GM21367 (cell line): ENCODE measurements around the gene HOXA3.

Experiments used
- ATAC-seq: cut with Tn5 transposase; IDR thresholded peaks from one replicate; pipeline ENCODE4 v1.9.1; 2021; ENCODE audit not compliant: unreplicated experiment

HOXA3 gene

DNA sequence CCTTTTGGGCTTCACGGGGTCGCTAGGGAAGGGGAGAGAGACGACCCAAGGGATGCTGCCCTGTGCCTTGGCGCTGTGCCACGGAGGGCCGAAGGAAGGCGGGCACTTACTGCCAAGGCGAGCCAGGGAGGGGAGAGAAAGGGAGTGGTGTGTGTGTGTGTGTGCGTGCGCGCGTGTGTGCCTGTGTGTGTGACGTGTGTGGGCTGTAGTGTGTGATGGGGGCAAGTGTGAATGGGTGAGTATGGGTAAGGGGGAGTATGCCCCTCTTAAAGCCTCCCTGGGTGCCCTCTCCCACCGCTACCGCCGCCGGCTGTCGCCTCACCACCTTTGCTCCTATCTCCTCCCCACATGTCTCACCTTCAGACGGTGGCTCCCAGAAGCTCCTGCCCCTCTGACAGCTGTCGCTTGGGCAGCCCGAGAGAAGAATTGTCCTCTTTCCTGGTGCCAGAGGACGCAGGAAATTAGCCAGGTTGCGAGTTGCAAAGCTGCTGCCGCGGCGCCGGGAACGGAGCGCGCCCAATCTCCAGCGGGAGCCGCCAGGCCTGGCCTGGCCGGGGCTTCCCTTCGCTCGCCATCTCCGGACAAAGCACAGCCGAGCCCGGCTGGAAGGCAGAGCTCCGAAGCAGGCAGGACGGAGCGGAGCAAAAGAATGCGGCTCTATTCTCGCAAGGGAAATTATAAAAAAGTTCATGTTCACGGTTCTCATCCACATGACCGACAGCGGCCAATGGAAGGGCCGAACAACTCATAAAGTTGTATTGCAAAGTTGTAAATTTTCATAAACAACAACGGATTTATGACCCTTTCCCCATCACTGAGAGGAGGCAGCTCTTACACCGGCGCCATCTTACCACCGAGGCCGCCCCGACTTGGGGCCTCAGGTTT lies at the start of gene HOXA3:
Gene HOXA3, minus strand, starts transcription at position 653 of the 885 bp plus-strand sequence. CDS start 41,943 bp downstream, outside the sequence.
- no peak for ATAC-seq

DNA sequence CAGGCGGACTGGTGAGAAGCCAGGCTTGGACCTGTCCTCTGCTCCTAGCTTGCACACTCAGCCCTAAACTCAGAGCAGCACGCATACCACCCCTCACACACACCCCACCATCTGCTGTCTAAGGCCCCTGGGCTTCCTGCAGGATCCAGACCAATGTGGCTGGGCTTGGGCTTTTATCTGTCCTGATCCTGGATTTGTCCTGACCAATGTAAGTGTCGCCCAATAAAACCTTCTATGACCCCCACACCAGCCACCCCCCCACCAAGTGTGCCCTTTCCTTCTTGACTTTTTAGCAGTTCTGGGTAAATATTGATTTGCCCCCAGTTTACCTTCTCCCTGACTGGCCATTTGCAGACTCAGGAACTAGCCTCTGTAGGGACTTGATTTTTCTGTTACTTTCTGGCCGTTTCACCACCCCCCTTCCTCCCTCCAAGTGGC lies 49.2 kb upstream of the HOXA3 start:
- ATAC-seq = no peak

DNA sequence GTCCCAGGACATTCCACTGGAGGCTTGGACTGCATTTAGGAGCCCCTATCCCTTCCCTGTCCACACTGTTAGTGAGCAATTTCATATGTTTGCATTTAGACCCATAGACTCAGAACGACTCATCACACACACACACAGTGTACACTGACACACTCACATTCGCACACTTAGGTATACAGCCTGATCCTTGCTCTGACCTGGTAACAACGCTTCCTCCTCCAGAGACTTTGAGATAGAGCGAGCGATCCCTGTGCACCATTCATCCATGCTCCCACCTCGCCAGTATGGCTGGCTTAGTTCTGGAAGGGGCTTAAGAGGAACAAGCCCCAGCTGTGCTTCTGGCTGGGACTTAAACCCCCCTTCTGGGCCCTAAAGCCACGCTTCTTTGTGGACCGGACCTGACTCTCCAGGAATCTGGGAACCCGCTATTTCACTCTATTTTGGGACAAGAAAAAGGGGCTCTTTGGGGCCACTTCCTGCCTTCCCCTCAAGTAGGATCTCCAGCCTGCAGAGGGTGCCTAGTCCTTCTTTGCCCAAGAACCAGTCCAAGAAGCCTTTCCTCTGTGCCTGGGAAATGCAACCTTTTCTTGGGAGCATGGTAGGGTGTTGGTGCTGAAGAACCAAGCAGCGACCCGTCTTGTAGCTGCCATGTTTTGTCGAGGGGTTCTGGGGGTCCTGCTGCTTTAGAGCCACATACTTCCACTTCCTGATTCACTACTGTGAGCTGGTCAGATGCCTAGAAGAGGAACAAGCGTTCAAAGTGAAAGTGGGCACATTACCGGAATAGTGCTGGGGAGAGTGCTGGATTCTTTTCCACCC lies 48.6 kb upstream of the HOXA3 start:
- no peak for ATAC-seq

DNA sequence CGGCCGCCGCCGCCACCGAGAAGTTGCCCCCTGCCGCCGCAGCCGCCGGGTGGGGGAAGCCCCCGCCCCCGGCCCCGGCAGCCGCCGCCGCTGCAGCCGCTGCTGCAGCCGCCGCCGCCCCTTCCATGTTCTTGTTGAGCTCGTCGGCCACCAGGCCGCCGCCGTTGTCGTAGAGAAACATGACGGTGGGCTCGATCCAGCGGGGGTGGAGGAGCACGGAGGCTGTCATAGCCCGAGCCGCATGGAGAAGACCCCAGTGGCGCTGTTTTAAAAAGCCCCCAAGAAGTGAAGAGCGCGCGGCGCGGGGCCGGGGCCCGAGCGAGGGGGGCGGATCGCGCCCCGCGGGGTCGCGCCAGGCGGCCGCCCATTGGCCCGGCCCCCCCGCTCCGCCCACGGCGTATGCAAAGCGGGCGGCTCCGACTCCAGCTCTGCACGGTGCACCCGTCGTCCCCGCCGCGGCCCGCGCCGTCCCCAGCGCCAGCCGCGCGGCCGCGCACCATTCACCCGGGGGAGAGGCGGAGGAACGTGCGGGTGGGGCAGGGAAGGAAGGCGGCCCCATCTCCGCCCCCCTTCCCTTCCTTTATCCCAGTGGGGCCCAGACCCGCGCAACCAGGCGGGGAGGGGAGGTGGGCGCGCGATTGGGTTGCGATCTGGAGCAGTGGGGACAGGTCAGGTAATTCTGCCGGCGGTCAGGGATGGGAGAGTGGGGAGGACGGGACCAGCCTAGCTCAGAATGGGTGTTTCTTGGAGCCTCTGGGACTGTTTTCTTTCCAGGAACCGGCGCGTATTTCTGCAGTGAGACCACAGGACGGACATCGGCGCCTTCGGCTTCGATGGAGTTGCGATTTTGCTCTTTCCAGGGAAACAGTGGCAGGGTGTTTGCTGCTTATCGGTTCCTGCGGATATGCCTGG lies 47.7 kb upstream of the HOXA3 start, which contains the start of gene HOXA13:
Gene HOXA13, minus strand, starts transcription at position 243 of the 912 bp plus-strand sequence. Its CDS starts 14 bp downstream, at position 229.
- ATAC-seq = no peak

DNA sequence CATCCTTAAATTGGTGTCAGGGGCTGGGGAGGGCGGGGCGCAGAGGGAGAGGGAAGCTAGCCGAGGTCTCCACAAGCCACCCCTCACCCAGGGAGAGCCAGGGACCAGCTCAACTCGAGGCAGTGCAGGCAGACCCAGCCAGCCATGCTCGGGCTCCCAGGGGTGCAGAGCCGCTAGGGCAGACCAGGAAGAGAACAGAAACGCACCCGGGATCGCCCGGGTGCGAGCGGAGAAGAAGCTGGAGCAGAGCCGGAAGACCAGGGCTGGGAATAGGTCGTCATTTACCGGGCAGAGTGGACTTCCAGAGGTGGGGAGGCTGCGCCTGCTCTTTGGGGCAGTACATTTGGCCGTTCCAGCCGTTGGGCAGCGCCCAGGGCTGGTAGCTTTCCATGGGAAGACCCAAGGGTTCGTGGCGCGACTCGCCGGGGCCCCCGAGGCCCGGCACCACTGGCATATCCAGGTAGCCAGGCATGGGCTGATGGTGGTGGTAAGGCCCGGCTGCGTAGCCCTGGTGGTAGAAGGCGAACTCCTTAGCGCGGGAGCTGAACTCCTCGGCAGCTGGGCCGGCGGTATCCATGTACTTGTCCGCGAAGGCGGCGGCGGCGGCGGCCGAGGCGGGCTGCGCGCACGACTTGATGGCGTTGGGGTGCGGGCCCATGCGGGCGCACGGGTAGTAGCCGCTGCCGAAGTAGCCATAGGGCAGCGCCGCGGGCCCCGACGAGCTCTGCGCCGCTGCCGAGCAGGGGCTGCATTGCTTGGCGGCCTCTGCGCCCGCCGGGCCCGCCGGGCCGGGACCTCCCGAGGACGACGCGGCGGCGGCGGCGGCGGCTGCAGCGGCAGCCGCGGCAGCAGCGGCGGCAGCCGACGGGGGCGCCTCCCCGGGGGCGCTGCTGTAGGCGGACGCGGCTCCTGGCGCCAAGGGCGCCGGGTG lies 46.8 kb upstream of the HOXA3 start:
- ATAC-seq = no peak

DNA sequence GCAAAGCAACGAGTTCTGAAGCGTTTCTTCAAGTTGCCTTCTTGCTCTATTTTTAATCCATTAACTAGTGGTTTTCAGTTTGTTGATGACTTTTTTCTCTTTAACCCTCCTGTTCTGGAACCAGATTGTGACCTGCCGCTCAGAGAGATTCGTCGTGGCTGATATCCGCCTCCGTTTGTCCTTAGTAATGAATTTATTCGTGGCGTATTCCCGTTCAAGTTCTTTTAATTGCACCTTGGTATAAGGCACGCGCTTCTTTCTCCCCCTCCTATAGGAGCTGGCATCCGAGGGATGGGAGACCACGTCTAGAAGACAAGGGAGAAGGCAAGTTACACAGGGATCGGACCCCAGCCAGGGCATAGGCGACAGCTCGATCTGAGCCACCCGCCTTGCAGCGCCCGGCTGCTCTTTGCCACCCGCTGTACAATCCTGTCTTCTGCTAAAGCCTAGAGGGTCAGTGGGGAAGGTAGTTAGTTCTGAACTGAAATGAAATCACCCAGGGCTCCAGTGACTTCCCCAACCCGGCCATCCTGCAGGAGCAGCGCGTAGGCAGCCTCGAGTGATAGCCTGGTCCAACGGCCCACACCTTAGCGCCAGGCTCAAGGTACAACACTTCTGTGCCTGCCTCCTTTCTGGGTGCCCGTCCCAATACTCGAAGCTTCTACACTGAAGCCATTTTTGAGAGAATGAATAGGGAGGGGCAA lies 45.9 kb upstream of the HOXA3 start:
- no peak for ATAC-seq

DNA sequence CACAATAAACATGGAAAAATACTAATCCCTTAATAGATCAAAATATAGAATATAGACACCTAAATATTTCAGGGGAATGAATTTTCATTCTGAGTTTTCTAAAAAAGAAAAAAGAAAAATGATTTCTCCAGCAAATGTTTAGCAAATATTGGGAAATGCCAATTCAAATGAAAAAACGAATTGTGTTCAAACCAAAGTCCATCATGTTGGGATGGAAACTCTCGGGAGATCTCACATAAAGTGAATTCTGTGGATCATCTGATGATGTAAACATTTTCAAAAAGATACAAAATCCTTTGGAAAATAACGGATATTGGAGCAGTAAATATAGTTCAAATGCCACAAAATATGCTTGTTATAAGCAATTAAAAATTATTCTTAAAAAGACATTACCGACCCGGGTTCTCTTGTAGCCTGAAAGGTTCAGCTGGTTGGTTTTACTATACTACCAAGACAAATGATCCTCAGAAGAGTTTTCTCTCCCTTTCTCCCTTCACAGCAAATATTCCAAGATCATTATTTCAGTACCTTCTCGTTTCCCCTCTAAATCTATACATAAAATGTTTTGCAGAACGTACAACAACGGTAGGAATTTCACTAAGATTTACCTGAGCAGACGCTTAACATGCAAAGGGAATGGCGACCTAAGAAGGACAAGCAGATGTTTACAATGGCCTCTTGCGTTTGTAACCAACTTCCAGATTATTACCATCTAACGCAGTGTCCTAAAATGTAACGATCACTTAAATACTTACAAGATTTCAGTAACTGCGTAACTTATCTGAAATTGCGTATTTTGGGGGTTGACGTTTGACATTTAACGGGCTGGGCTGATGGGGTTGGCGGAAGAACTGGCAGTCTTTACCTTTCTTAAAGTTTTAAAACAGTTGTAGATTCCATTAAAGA lies 45.0 kb upstream of the HOXA3 start:
- no peak for ATAC-seq

DNA sequence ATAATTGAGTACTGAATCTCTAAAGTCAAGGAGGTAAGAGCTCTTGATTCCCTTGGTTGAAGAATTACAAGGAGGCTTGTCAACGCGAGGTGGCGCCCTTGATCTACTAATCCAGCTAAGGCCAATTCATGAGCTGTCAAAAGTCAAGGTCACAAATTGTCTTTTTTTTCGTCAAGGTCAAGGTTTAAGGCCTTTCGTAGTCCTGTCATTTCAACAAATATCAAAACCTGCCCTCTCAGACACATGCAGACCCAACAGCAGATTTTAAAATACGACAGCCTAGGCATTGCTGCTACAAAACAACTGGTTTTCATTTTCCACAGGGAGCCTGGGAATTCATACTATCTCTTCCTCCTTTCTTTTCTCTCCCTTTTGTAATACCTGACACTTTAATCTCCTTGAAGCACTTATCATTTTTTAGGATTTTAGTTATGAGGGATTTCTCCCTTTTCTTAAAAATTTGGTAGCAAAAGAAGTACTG lies 43.9 kb upstream of the HOXA3 start:
- no peak for ATAC-seq

DNA sequence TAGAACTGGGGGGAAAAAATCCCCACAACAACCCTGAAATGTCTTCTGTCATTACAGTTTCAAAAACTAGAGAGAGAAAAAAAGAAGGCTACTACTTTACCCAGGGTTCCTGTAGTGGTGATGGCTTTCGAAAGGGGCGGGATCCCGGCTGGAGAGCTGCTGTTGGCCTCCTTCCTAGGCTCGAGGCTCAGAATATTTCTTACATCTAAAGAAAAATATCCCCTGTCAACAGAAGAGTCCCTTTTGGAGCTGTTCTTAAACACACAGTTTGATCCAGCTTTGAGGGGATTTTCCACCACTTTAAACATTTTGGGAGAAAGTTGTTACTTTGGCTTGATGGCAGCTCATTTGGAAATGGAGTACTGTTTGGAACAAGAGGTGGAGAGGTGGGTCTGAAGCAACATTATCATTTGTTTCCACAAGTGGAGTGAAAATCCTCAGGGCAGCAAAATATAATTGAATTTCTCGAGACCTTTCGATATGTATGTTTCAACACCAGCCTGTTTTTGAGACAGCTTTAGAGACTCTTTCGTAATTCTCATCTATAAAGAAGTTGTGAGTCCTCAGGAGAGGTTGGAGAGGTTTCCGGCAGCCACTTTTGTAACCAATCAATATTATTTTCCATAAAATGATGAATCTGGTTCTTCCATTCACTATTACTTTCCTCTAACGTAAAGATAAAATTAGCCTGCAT lies 42.5 kb upstream of the HOXA3 start:
- ATAC-seq = no peak

DNA sequence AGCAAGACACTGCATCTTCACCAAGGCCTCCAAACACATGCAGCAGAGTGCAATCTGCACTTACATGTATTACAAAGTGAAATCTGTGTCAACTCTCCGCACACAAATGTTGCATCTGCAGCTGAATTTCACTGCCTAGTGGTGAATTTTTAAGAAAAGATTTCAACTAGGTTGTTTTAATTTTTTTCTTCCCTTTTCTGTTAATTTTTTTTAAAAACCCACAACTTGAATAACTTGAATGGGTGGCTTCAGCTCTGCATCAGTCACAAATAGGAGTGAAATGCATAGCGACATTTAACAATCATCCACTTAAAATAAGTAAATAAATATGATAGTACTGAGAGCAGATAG lies 41.6 kb upstream of the HOXA3 start:
- no peak for ATAC-seq

DNA sequence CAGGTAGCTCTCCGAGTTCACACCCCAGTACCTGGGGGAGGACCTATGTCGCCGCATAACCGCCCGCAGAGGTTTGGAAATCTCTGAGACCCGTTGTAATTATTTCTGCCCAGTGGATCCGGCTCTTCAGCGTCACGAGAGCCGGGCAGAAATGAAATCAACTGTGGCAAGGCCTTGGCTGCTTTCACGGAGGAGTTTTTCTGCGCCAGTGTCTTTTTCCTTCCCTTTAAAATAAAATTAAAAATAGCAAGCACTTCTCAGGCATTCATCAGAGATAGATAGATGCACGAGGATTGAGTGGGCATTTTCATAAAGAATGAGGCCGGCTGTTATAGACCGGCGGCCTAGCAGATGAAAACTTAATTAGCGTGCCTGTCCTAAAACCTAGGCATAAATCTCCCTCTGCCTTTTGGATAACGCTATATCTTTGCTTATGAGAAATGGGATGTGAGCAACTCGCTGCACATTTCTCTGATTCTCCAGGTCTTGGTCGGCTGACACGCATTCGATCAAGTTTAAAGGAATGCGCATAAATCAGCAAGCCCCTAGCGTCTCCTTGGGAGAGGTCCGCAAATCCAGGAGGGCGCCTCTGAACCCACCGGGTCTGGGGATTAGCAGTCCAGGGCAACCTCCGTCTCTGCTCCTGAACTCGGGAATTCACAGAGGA lies 41.1 kb upstream of the HOXA3 start:
- no peak for ATAC-seq

DNA sequence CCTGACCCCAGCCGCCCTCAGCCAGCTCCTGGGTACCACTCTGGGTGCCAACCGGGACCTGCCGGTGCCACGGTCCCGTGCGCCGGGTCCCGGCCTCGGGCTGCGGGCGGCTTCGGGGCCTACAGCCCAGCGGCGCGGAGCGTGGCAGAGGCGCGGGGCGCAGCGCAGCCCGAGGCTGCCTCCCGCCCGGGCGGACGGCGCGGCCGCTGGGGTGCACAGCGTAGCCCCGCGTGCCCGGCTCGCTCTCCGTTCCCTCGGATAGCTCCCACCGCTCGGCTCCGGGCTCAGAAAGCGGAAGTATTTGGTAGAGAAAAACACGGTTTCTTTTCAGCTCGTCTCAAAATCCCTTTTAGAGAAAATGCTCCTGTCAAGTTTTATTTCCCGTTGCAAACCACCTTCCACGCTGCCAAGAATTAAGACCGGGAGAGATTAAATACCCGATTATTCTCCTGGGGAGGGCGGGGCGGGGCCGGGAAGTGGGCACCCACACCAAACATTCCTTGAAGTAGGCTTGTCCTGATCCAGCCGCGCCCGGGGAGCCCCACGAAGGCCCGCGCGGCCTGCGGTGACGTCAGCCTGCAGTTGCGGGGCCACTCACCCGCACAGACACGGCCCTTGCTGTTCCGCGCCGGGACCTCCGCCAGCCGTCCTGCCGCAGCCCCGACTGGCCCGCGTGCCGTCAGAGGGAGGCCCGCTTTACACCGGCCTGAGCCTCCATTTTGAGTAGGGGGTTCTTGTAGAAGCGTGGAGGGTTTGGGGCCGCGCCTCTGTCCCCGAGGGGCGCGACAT lies 40.4 kb upstream of the HOXA3 start:
- no peak for ATAC-seq

DNA sequence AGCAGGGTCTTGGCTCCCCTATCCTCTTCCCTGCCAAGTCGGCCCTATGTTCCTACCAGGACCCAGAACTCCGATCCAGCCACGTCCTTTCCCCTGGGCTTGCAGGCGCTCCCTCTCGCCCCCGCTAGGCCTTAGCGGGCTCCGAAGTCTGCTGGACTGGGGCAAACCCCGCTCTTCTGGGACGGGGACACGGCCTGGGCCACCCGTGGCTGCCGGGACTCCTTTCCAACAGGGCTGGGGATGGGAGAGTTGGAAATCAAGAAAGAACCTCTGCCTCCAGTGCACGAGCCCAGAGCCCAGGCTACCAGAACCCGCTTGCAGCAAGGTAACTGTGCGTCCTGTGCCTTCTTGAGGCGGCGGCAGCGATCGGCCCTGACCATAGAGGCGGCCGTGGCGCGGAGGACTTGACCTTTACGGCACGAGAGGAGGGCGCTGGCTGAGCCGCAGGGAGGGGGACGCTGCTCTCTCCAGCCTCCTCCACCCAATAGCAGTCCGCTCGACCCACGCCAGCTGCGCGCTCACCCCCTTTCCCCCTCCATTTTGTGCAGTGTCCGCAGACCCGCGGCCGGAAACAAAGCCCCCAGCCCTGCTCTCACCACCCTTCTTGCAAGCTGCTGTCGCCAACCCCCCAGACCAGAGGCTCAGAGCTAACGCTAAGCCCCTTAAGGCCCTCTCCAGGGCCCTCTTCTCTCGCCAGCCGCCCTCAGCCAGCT lies 39.6 kb upstream of the HOXA3 start:
- no peak for ATAC-seq

DNA sequence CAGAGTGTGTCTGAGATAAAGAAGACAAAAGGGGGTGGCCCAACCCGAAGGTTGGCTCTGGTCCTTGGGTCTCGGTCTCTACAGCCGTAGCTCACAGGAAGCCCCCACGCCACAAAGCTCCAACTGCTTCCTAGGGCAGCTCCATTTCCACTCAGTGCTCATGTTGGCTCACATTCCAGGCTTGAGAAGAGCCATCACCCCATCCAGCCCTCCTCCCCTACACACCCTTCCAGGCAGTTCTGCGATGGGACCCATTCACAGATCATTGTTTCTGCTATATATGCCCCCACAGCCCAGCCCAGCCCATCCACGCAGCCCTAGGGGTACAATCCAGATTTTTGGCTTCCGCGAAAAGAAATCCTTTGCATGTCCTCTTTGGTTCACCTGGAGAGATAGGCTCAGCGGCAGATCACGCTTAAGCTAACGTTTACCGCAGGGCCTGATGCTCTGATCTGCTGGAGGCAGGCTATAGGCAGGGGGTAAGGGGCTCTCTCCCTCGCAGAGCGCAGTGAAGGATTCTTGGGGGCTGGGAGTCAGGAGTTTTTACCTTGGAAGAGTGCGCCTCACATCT lies 38.9 kb upstream of the HOXA3 start:
- ATAC-seq = no peak
